Measurements from ENCODE around the gene KIAA1217.

Gene KIAA1217

DNA sequence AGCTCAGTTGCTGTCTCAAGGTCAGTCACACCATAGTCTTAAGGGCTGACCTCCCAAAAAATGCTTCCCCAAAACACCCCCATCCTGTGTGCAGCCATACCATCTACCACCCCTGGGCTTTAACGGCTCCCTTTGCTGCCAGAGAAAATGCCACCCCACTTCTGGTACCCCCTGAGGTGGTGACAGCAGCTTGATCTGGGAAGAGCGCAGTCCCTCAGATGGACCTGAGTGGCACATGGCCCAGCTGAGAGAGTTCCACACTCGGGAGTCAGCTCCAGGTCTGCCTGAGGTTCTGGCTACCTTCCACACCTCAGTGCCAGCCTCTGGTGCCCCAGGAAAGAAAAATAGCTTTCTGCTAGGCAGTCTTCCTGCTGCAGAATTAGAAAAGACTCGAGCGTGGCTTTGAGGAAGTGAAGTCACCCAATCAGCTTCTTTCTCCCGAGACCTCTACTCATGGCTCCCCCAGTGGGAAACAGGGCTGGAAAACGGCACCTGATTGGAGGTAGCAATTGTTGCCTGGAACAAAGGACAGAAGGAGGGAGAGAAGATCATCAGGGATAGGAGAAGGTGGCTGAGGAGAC lies 363.0 kb downstream of the KIAA1217 start:
- H3K9ac ChIP-seq (ENCODE audit: low read length in 5 of 5): no peak overlapping the region
- no peaks in the 10 kb centered on the region for H3K27me3 ChIP-seq (ENCODE audit: control insufficient read depth in 5 of 5, insufficient read depth in 4 of 5, low read length in 5 of 5)
- H3K27ac ChIP-seq (ENCODE audit: low read depth, low read length): no peak overlapping the region
- H3K36me3 ChIP-seq (ENCODE audit: control insufficient read depth in 5 of 5, insufficient read depth in 5 of 5, low read length in 5 of 5): no peaks in the 10 kb centered on the region
- H3K4me3 ChIP-seq (ENCODE audit: low read depth in 1 of 5, low read length in 5 of 5): no peak overlapping the region
- H3K4me1 ChIP-seq (ENCODE audit: control insufficient read depth in 5 of 5, insufficient read depth in 5 of 5, low read length in 5 of 5): no peaks in the 10 kb centered on the region
- H3K9me3 ChIP-seq (ENCODE audit: control insufficient read depth in 5 of 5, low read length in 5 of 5): no peaks in the 10 kb centered on the region

GRCh38 chr10:24574161-24574560 lies 365.2 kb downstream of the KIAA1217 start:
- H3K9me3 ChIP-seq (ENCODE audit: control insufficient read depth in 5 of 5, low read length in 5 of 5): no peaks in the 10 kb centered on the region
- no peak overlapping the region for H3K4me3 ChIP-seq (ENCODE audit: low read depth in 1 of 5, low read length in 5 of 5)
- no peaks in the 10 kb centered on the region for H3K36me3 ChIP-seq (ENCODE audit: control insufficient read depth in 5 of 5, insufficient read depth in 5 of 5, low read length in 5 of 5)
- H3K9ac ChIP-seq (ENCODE audit: low read length in 5 of 5): no peak overlapping the region
- no peaks in the 10 kb centered on the region for H3K4me1 ChIP-seq (ENCODE audit: control insufficient read depth in 5 of 5, insufficient read depth in 5 of 5, low read length in 5 of 5)
- no peak overlapping the region for H3K27ac ChIP-seq (ENCODE audit: low read depth, low read length)
- no peaks in the 10 kb centered on the region for H3K27me3 ChIP-seq (ENCODE audit: control insufficient read depth in 5 of 5, insufficient read depth in 4 of 5, low read length in 5 of 5)

DNA sequence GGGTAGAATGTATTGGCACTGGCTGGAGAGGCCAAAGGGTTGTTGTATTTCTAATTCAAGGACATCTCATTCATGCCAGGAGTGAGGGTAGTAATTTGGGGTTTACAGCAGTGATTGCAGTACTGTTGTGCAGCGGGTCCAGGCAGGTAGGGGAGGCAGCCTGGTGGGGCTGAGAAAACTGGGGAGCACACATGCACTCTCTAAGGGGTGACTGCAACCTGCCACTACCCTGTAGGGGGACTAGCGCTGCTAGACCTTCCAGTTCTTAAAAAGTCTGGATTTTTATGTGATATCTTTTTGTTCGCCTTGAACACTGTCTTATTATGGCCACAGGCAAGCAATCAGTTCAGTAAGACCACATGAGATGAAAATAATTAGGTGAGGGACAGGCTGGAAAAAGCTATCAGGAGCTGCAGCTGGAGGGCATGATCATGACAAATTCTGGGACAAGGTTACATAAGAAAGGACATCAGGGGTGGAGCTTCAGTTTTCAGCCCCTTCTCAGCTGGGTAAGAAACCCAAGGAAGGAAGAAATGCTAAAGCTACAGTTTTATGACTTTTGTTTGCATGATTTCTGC lies 365.7 kb downstream of the KIAA1217 start:
- H3K36me3 ChIP-seq (ENCODE audit: control insufficient read depth in 5 of 5, insufficient read depth in 5 of 5, low read length in 5 of 5): no peaks in the 10 kb centered on the region
- no peaks in the 10 kb centered on the region for H3K27me3 ChIP-seq (ENCODE audit: control insufficient read depth in 5 of 5, insufficient read depth in 4 of 5, low read length in 5 of 5)
- H3K4me3 ChIP-seq (ENCODE audit: low read depth in 1 of 5, low read length in 5 of 5): no peak overlapping the region
- H3K9ac ChIP-seq (ENCODE audit: low read length in 5 of 5): no peak overlapping the region
- no peaks in the 10 kb centered on the region for H3K9me3 ChIP-seq (ENCODE audit: control insufficient read depth in 5 of 5, low read length in 5 of 5)
- H3K27ac ChIP-seq (ENCODE audit: low read depth, low read length): no peak overlapping the region
- no peaks in the 10 kb centered on the region for H3K4me1 ChIP-seq (ENCODE audit: control insufficient read depth in 5 of 5, insufficient read depth in 5 of 5, low read length in 5 of 5)

GRCh38 chr10:24575481-24576002 lies 366.6 kb downstream of the KIAA1217 start:
- Histone ChIP-seq H3K27me3 (ENCODE audit: control insufficient read depth in 5 of 5, insufficient read depth in 4 of 5, low read length in 5 of 5) (no peaks in the 10 kb centered on the region), H3K27ac (ENCODE audit: low read depth, low read length) (no peak overlapping the region), H3K9me3 (ENCODE audit: control insufficient read depth in 5 of 5, low read length in 5 of 5) (no peaks in the 10 kb centered on the region), H3K9ac (ENCODE audit: low read length in 5 of 5) (no peak overlapping the region), H3K36me3 (ENCODE audit: control insufficient read depth in 5 of 5, insufficient read depth in 5 of 5, low read length in 5 of 5) (no peaks in the 10 kb centered on the region), H3K4me3 (ENCODE audit: low read depth in 1 of 5, low read length in 5 of 5) (no peak overlapping the region), H3K4me1 (ENCODE audit: control insufficient read depth in 5 of 5, insufficient read depth in 5 of 5, low read length in 5 of 5) (no peaks in the 10 kb centered on the region)

GRCh38 chr10:24579448-24579847 lies 370.5 kb downstream of the KIAA1217 start:
- Histone ChIP-seq H3K9me3 (ENCODE audit: control insufficient read depth in 5 of 5, low read length in 5 of 5) (no peaks in the 10 kb centered on the region), H3K36me3 (ENCODE audit: control insufficient read depth in 5 of 5, insufficient read depth in 5 of 5, low read length in 5 of 5) (peaks cover 5 to 11% (median 9%) of the 10 kb centered on the region in 5 donors), H3K9ac (ENCODE audit: low read length in 5 of 5) (no peak overlapping the region), H3K27me3 (ENCODE audit: control insufficient read depth in 5 of 5, insufficient read depth in 4 of 5, low read length in 5 of 5) (no peaks in the 10 kb centered on the region), H3K4me3 (ENCODE audit: low read depth in 1 of 5, low read length in 5 of 5) (no peak overlapping the region), H3K4me1 (ENCODE audit: control insufficient read depth in 5 of 5, insufficient read depth in 5 of 5, low read length in 5 of 5) (no peaks in the 10 kb centered on the region), H3K27ac (ENCODE audit: low read depth, low read length) (no peak overlapping the region)

DNA sequence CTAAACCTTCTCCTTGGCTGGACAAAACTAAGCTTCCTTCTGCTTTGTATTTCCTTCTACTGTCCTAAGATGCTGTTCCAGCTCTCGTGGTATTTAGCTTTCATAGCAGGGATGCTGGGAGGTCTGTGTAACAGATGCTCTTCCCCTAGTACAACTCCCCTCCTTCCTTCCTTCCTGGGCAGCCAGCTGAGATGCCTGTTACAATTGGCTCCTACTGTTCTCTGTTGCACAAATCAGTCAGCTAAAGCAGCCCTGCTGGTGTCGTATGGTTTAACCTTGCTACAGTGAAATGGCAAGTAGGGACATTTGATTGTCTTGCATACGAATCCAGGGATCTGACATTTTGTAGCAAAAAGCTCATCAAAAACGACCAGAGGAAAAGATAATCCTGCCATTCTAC lies 371.0 kb downstream of the KIAA1217 start:
- no peaks in the 10 kb centered on the region for H3K27me3 ChIP-seq (ENCODE audit: control insufficient read depth in 5 of 5, insufficient read depth in 4 of 5, low read length in 5 of 5)
- H3K4me1 ChIP-seq (ENCODE audit: control insufficient read depth in 5 of 5, insufficient read depth in 5 of 5, low read length in 5 of 5): no peaks in the 10 kb centered on the region
- H3K27ac ChIP-seq (ENCODE audit: low read depth, low read length): no peak overlapping the region
- peaks cover 9 to 14% (median 11%) of the 10 kb centered on the region in 5 donors for H3K36me3 ChIP-seq (ENCODE audit: control insufficient read depth in 5 of 5, insufficient read depth in 5 of 5, low read length in 5 of 5)
- no peaks in the 10 kb centered on the region for H3K9me3 ChIP-seq (ENCODE audit: control insufficient read depth in 5 of 5, low read length in 5 of 5)
- no peak overlapping the region for H3K4me3 ChIP-seq (ENCODE audit: low read depth in 1 of 5, low read length in 5 of 5)
- H3K9ac ChIP-seq (ENCODE audit: low read length in 5 of 5): no peak overlapping the region

DNA sequence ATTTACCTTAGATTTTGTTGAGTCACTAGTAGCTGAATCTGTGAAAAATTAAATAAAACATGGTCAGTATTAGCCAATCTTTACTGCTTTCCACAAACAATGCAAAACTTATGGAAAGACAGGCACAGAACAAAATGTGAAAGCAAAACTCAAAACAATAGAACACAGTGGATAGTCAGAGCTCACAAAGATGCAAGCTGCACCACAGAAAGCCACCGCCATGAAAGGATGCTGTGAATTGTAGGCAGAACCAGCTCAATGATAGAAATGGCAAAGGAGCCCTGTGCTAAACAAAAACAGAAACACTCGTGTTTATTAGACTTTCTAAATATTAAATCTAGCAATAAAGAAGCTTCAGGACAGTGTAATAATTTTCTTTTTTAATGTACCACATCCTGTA lies 380.3 kb downstream of the KIAA1217 start:
- no peak overlapping the region for H3K4me3 ChIP-seq (ENCODE audit: low read depth in 1 of 5, low read length in 5 of 5)
- H3K27ac ChIP-seq (ENCODE audit: low read depth, low read length): no peak overlapping the region
- peaks cover 69 to 95% (median 91%) of the 10 kb centered on the region in 5 donors for H3K36me3 ChIP-seq (ENCODE audit: control insufficient read depth in 5 of 5, insufficient read depth in 5 of 5, low read length in 5 of 5)
- H3K9ac ChIP-seq (ENCODE audit: low read length in 5 of 5): no peak overlapping the region
- H3K9me3 ChIP-seq (ENCODE audit: control insufficient read depth in 5 of 5, low read length in 5 of 5): no peaks in the 10 kb centered on the region
- no peaks in the 10 kb centered on the region for H3K4me1 ChIP-seq (ENCODE audit: control insufficient read depth in 5 of 5, insufficient read depth in 5 of 5, low read length in 5 of 5)
- no peaks in the 10 kb centered on the region for H3K27me3 ChIP-seq (ENCODE audit: control insufficient read depth in 5 of 5, insufficient read depth in 4 of 5, low read length in 5 of 5)

DNA sequence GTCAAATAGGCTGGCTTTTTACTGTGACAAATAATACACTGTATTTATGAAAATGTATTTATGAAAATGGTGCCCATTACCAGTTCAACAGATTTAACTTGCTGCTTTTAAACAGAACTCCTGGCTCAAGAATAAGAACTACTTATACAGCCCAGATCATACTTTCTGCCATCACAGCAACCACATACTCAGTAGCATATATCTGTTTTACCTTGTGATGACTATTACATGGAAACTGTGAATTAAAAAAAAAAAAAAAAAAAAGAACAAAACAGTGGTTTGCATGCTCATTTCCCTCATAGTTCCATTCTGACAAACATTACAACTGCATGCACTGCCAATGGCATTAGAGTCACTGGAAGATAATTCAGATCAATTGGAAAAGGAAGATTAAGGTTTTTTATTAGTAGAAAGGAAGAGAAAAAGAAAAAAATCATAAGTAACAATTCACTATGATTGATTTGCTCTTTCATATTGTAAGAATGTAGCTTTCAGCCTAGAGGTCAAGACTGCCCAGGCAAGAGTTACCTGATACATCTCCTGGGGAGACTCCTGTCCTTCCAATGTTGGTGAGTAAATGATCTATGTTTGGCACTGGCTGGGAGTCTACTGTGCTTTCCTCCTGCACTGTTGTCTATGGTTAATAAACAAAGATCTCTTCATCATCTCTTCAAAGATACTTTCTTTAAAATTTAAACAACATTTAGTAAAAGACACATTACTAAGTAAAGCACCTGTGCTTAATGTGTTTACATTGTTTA lies 381.9 kb downstream of the KIAA1217 start:
- Histone ChIP-seq H3K27ac (ENCODE audit: low read depth, low read length) (no peak overlapping the region), H3K9ac (ENCODE audit: low read length in 5 of 5) (no peak overlapping the region), H3K36me3 (ENCODE audit: control insufficient read depth in 5 of 5, insufficient read depth in 5 of 5, low read length in 5 of 5) (peaks cover 74 to 98% (median 93%) of the 10 kb centered on the region in 5 donors), H3K9me3 (ENCODE audit: control insufficient read depth in 5 of 5, low read length in 5 of 5) (no peaks in the 10 kb centered on the region), H3K4me1 (ENCODE audit: control insufficient read depth in 5 of 5, insufficient read depth in 5 of 5, low read length in 5 of 5) (no peaks in the 10 kb centered on the region), H3K27me3 (ENCODE audit: control insufficient read depth in 5 of 5, insufficient read depth in 4 of 5, low read length in 5 of 5) (no peaks in the 10 kb centered on the region), H3K4me3 (ENCODE audit: low read depth in 1 of 5, low read length in 5 of 5) (no peak overlapping the region)

GRCh38 chr10:24596217-24596930 lies 387.4 kb downstream of the KIAA1217 start:
- Histone ChIP-seq H3K27me3 (ENCODE audit: control insufficient read depth in 5 of 5, insufficient read depth in 4 of 5, low read length in 5 of 5) (no peaks in the 10 kb centered on the region), H3K9me3 (ENCODE audit: control insufficient read depth in 5 of 5, low read length in 5 of 5) (no peaks in the 10 kb centered on the region), H3K4me3 (ENCODE audit: low read depth in 1 of 5, low read length in 5 of 5) (no peak overlapping the region), H3K9ac (ENCODE audit: low read length in 5 of 5) (no peak overlapping the region), H3K4me1 (ENCODE audit: control insufficient read depth in 5 of 5, insufficient read depth in 5 of 5, low read length in 5 of 5) (no peaks in the 10 kb centered on the region), H3K27ac (ENCODE audit: low read depth, low read length) (no peak overlapping the region), H3K36me3 (ENCODE audit: control insufficient read depth in 5 of 5, insufficient read depth in 5 of 5, low read length in 5 of 5) (peaks cover 84 to 98% (median 90%) of the 10 kb centered on the region in 5 donors)

DNA sequence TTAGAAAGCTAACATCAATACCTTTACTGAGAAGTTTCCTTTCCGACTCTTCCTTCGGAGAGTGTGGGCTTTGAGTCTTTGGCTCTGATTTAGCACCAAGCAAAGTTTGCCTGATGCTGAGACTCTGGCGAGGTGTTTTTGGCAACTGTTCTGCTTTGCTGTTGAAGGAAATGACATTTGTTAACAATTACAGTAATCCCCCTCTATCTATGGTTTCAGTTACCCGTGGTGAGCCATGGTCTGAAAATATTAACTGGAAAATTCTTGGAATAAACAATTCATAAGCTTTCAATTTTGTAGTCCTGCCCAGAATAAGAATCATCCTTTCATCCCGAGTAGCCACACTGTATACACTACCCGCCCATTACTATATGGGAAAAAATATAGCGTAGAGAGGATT lies 388.5 kb downstream of the KIAA1217 start:
- Histone ChIP-seq H3K36me3 (ENCODE audit: control insufficient read depth in 5 of 5, insufficient read depth in 5 of 5, low read length in 5 of 5) (peaks cover 81 to 96% (median 90%) of the 10 kb centered on the region in 5 donors), H3K4me3 (ENCODE audit: low read depth in 1 of 5, low read length in 5 of 5) (no peak overlapping the region), H3K4me1 (ENCODE audit: control insufficient read depth in 5 of 5, insufficient read depth in 5 of 5, low read length in 5 of 5) (no peaks in the 10 kb centered on the region), H3K27ac (ENCODE audit: low read depth, low read length) (no peak overlapping the region), H3K9ac (ENCODE audit: low read length in 5 of 5) (no peak overlapping the region), H3K9me3 (ENCODE audit: control insufficient read depth in 5 of 5, low read length in 5 of 5) (no peaks in the 10 kb centered on the region), H3K27me3 (ENCODE audit: control insufficient read depth in 5 of 5, insufficient read depth in 4 of 5, low read length in 5 of 5) (no peaks in the 10 kb centered on the region)
